ENCODE measurements around the gene MYBBP1A.

GRCh38 chr17:4555873-4556759 is 932 bp upstream of the MYBBP1A start:
- TF ChIP-seq HCFC1 (IDR thresholded peaks at IDR 0.05; ENCODE audit: low read depth, low read length) (no peak), EP300 (IDR thresholded peaks at IDR 0.05; ENCODE audit: low read length) (no peak), CHD1 (IDR thresholded peaks at IDR 0.05; ENCODE audit: low read length) (no peak), CTCF (IDR thresholded peaks at IDR 0.05 in 2 of 3, conservative IDR thresholded peaks at IDR 0.05 in 1 of 3; ENCODE audit: insufficient read depth in 2 of 3, low read depth in 1 of 3, low read length in 3 of 3) (no peak), ZNF655 (CRISPR knock-in tag; IDR thresholded peaks at IDR 0.05) (no peak), FIP1L1 (IDR thresholded peaks at IDR 0.05; ENCODE audit: low read depth, low read length, poor library complexity, severe bottlenecking) (no peak), SMAD3 (CRISPR knock-in tag; conservative IDR thresholded peaks at IDR 0.05) (no peak)

Measured in K562 (cell line).